NCI-H187 (cell line): Measurements from ENCODE around the gene MLLT6.

Experiments
- DNase-seq, 2 experiments: peaks; one replicate each; lab custom pipeline; 2025; lab: John Stamatoyannopoulos, UW

Gene MLLT6

GRCh38 chr17:38706505-38707216, 1.6 kb downstream of the MLLT6 start:
- no peak for DNase-seq

- DNase-seq, result no peak
Measured at GRCh38 chr17:38707678-38708351, 2.7 kb downstream of the MLLT6 start.

- no peak for DNase-seq
Measured at GRCh38 chr17:38709104-38709820, 4.2 kb downstream of the MLLT6 start.

- no peak for DNase-seq
Measured at GRCh38 chr17:38709864-38710603, 5.0 kb downstream of the MLLT6 start.

GRCh38 chr17:38710604-38710962, 5.5 kb downstream of the MLLT6 start:
- no peak for DNase-seq

GRCh38 chr17:38710985-38711384, 5.9 kb downstream of the MLLT6 start:
- no peak for DNase-seq

GRCh38 chr17:38711792-38712571, 6.9 kb downstream of the MLLT6 start:
- no peak for DNase-seq

GRCh38 chr17:38712593-38712992, 7.5 kb downstream of the MLLT6 start:
- DNase-seq, result no peak

- no peak for DNase-seq
Measured at GRCh38 chr17:38713456-38714075, 8.5 kb downstream of the MLLT6 start.

GRCh38 chr17:38715216-38715943, 10.3 kb downstream of the MLLT6 start:
- DNase-seq, result no peak

GRCh38 chr17:38716368-38717005, 11.4 kb downstream of the MLLT6 start:
- DNase-seq, result no peak

- DNase-seq, result no peak
Measured at GRCh38 chr17:38717139-38717745, 12.2 kb downstream of the MLLT6 start.

- DNase-seq, result no peak
Measured at GRCh38 chr17:38719289-38719942, 14.3 kb downstream of the MLLT6 start.

GRCh38 chr17:38719943-38720641, 15.0 kb downstream of the MLLT6 start:
- DNase-seq, result peak; percentile 26 to 53

GRCh38 chr17:38720941-38721340, 15.9 kb downstream of the MLLT6 start:
- no peak for DNase-seq

GRCh38 chr17:38721802-38722201, 16.7 kb downstream of the MLLT6 start:
- DNase-seq, result no peak

GRCh38 chr17:38724337-38724988, 19.4 kb downstream of the MLLT6 start:
- peak in 1 of 2 experiments; percentile 35 for DNase-seq

- no peak for DNase-seq
Measured at GRCh38 chr17:38725066-38725465, 20.0 kb downstream of the MLLT6 start.
